LoVo (cell line): ENCODE results near the gene OGFOD1.
"Not testable (repeated sequence)": the region's sequence is repeated elsewhere in the genome, so short reads cannot be mapped to it uniquely, and the experiment has no call there.

Experiments
- DNase-seq: peaks from one replicate; pipeline ENCODE4 v3.0.0-alpha.2; 2016; ENCODE audit warnings: low spot score

The OGFOD1 gene

DNA sequence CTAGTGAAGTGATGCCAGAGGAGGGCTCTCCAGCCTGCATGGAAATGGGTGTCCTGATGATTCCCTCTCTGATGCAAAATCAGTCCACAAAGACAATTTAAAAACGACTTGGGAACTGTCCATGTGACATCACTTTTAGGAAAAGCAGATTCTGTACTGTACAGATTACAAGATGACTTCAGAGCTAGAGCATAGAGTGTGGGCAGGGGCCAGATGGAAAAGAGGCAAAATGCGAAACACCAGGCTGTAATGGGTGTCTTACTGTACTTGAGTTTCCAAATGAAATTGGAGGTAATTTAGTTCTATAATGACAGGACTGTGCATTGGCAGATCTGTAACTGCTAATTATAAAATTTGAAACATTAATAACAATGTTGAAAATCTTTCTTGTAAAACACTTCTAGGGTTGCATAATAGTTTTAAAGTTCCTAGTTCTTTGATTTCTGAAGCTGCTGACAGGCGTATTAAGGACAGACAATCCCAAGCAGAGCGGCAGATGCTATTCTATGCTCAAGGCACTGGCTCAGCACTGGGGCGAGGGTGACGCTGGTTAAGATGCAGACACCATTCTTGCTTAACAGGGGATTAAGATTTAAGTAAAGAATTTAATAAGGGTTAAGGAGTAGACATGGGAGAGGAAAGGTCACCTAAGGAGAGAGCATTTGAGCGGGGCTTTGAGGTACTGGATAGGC lies 29.6 kb downstream of the OGFOD1 start:
- no peak for DNase-seq

- no peak for DNase-seq
Measured at GRCh38 chr16:56481468-56482122, 30.2 kb downstream of the OGFOD1 start.

DNA sequence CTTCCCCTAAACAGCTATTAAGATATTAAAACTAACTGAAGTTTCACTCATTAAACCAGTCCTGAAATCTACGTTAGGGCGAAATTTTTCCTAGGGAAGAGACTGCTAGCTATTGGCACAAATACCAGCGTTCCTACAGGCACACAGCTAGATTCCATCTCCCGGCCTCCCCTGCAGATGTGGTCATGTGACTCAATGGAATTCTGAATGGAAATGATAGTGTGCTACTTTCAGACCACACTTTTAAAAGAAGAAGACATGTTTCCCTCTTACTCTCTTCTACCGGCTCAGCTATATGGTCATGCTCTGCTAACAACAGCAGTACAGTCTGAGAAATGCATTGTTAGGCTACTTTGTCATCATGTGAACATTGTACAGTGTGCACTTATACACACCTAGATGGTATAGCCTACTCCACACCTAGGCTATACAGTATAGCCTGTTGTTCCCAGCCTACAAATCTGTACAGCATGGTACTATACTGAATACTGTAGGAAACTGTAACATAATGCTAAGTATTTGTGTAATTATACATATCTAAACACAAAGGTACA lies 31.4 kb downstream of the OGFOD1 start:
- DNase-seq, result no peak

DNA sequence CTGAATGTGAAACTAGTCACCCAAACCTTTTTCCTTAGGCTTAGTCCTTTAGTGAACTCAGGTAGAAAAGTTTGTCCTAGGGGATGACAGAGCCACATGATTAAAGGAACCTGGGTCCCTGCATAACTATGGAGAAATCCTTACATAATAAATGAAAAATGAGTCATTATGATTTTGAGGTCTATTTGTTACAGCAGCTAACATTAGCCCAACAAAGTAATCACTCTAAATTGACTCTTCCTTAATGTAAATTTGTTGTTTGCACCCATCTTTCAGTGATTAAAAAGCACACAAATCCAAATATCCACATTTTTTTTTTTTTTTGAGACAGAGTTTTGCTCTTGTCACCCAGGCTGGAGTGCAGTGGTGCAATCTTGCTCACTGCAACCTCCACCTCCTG lies 32.0 kb downstream of the OGFOD1 start:
- DNase-seq, result no peak

GRCh38 chr16:56488035-56488434 lies 36.7 kb downstream of the OGFOD1 start:
- no peak for DNase-seq

- not testable (repeated sequence) for DNase-seq
Measured at GRCh38 chr16:56488868-56489267, 37.5 kb downstream of the OGFOD1 start.

- no peak for DNase-seq
Measured at GRCh38 chr16:56491657-56492261, 40.4 kb downstream of the OGFOD1 start.

GRCh38 chr16:56493126-56493525 lies 41.8 kb downstream of the OGFOD1 start:
- DNase-seq, result no peak

DNA sequence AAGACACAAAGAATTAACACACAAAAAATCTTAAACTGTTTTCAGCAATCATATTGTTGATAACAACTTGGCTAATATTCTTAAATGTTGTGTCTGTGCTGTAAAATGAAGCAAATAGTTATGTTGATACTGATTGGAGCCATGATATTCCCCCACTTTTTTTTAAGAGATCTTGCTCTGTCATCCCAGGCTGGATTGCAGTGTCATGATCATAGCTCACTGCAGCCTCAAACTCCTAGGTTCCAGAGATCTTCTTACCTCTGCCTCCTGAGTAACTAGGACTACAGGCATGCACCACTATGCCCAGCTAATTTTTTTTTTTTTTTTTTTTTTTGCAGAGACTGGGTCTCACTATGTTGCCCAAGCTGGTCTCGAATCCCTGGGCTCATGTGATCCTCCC lies 42.5 kb downstream of the OGFOD1 start:
- DNase-seq, result no peak

- DNase-seq, result no peak
Measured at GRCh38 chr16:56505181-56505580, 53.8 kb downstream of the OGFOD1 start.

DNA sequence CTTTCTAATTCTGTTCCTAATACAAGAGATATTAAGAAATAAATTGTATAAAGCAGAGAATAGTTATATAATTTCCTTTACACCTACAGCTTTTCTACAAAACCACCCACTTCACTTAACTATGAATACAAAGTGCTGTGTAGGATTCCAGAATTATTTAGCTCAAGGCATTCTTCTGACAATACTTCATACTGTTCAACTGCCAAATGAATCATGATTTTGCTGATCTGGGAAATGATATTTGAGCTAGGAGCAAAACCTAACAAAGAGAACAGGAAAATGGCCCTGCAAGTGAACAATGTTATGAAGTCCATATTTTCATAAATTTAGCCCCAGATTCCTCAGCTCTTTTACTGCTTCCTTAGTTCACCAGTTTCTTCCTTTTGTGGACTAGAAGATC lies 55.6 kb downstream of the OGFOD1 start:
- no peak for DNase-seq

- no peak for DNase-seq
Measured at GRCh38 chr16:56510544-56510943, 59.2 kb downstream of the OGFOD1 start.

DNA sequence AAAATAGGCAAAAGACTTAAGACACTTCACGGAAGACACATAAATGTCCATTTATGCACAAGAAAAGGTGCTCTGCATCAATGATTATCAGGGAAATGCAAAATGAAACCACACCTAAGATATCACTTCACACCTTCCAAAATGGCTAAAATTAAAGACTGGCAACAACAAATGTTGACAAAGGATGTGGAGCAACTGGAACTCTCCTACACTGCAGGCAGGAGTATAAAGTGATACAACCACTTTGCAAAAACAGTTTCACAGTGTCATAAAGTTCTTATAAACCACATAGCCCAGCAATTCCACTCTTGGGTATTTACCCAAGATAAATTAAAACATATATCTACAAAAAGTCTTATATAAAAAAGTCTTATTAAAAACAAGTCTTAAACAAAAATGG lies 60.7 kb downstream of the OGFOD1 start:
- no peak for DNase-seq

GRCh38 chr16:56513091-56513490 lies 61.7 kb downstream of the OGFOD1 start:
- DNase-seq, result no peak

- DNase-seq, result peak; percentile 45
Measured at GRCh38 chr16:56513972-56514371, 62.6 kb downstream of the OGFOD1 start.

DNA sequence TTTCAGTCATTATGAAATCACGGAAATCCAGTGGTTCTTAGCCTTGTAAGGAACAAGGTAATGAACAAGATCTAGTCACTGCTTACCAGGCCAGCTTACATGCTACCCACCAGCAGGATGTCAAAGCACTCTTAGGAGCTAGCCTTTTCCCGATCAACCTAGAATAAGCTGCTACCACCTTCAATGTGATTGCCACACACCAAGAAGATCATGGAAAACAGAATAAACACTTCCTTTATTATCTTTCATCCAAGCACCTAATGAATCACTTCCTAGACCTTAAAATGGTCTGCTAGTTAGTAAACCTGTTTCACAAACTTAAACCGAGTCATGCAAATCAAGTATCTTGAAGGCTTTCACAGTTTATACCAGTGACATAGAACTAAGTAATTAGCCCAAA lies 63.5 kb downstream of the OGFOD1 start:
- DNase-seq, result no peak

DNA sequence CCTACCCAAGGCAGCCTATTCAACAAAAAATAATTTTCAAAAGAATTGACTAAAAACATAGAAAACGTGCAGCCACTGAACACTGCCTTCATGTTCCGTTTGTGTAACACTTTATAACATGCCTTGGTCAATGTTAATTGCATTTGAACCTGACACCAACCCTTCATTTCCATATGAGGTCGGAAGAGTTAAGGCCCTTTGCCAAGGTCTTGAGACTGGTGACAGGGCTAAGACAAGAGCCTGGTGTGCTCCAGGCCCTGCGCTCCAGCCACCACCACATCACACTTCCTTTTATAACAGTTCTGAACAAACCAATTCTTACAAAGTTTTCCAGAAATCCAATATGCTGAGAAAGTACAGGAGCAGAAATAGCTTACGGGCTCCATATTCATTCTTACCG lies 64.3 kb downstream of the OGFOD1 start:
- no peak for DNase-seq

DNA sequence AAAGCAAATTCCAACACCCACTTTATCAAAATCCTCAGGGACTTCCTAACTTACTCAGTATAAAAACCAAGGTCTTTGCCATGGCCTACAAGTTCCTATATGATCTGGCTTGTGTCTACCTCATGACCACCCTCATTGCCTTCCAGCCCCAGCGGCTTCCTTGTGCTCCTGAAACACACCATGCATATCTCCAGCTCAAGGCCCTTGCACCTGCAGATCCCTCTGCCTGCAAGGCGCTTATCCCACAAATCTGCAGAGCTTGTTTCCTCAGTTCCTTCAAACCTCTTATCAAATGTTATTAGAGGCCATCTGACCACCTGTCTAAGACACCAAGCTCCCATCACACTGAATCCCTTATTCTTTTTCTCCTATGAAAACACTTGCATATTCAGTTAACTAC lies 65.9 kb downstream of the OGFOD1 start:
- no peak for DNase-seq

DNA sequence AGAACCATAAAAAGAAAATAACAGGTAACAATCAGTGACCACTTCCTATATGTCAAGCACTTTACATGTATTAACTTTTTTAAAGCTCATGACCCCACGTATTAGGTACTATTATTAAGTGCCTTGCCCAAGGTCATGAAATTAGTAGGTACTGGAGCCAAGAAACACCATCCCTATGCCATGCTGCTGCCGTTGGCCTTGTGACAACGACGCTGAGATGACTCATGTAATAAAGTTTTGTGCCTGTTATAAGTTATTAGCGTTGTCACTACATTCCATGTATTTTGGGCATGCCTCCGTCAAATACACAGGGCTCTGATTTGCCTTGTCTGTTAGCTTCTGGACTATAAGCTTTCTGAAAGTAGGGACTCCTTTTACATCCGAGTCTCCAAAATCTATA lies 67.1 kb downstream of the OGFOD1 start:
- DNase-seq, result no peak

DNA sequence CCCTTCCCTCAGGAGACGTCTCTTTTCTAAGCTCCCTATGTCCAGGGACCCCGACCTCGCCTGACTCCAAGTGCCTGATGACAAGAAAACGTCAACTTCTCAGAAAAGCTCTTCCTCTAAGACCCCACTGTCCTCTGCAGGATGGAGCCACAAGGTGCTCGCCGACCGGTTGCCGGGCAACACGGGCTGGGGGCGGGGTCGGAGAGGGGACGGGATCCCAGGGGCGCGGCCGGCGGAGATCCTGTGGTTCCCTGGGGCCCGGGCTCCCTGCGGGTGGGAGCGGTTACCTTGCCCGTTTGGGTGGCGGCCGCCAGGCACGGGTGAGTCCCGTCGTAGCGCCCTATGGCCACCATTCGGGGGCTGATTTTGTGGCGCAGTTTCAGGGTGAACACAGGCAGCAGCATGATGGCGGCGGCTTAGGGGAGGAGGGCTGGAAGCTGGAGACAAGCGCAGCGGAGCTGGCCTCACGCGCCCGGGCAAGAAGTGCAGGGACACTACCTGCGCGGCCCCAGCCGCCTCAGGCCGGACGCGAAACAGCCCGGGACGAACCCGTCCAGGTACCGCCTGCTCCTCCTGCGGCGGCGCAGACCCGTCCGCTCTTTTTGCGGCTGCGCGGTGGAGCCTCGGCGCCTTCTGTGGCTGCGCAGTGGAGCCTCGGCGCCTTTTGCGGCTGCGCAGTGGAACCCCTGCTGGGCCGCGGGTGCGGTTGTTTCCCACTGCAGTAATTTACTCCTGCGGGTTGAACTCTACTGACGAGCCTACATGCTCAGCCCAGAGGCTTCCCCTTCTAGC lies 68.3 kb downstream of the OGFOD1 start, which contains the start of gene BBS2:
Gene BBS2 (minus strand): TSS at position 566 of the 792 bp plus-strand sequence. CDS start 162 bp downstream, at position 404.
- peak; percentile 92 for DNase-seq

DNA sequence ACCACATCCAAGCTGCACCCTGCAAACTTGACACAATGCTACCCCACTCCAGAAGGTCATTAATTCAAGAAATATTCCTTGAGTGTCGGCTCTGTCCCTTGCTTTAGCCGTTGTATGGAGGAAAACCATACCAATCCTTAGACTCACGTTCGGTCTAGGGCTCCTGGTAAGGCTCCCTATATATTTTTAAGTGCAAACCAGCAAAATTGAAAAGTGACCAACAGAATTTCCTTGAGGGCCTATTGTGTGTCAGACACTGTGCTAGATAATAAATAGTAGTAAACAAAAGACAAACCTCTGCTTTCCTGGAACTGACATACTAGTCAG lies 68.9 kb downstream of the OGFOD1 start:
- no peak for DNase-seq

- DNase-seq, result no peak
Measured at GRCh38 chr16:56525236-56525635, 73.9 kb downstream of the OGFOD1 start.
